Epithelial cell of esophagus (primary cell): ENCODE data around the gene ZBTB20.

ENCODE experiments used
- DNase-seq: peaks from one replicate; pipeline ENCODE4 v3.0.0; 2010; ENCODE audit warnings: low read depth
- H3K4me3 ChIP-seq: 2 replicates; pipeline ENCODE4 v1.5.1; 2011; ENCODE audit warnings: mild to moderate bottlenecking, low read length, control low read depth
- TF ChIP-seq, protein P1 (sequence below): IDR thresholded peaks from 2 replicates; pipeline ENCODE4 v1.5.1; 2011; ENCODE audit warnings: low read depth, mild to moderate bottlenecking, low read length, control low read depth, inconsistent platforms; ENCODE audit not compliant: insufficient read depth; ENCODE audit errors: missing control alignments

The ZBTB20 gene

GRCh38 chr3:114716916-114717315 is 430.2 kb downstream of the ZBTB20 start:
- TF ChIP-seq, protein P1, sequence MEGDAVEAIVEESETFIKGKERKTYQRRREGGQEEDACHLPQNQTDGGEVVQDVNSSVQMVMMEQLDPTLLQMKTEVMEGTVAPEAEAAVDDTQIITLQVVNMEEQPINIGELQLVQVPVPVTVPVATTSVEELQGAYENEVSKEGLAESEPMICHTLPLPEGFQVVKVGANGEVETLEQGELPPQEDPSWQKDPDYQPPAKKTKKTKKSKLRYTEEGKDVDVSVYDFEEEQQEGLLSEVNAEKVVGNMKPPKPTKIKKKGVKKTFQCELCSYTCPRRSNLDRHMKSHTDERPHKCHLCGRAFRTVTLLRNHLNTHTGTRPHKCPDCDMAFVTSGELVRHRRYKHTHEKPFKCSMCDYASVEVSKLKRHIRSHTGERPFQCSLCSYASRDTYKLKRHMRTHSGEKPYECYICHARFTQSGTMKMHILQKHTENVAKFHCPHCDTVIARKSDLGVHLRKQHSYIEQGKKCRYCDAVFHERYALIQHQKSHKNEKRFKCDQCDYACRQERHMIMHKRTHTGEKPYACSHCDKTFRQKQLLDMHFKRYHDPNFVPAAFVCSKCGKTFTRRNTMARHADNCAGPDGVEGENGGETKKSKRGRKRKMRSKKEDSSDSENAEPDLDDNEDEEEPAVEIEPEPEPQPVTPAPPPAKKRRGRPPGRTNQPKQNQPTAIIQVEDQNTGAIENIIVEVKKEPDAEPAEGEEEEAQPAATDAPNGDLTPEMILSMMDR, result no peak

GRCh38 chr3:114716126-114716525 is 431.0 kb downstream of the ZBTB20 start:
- no peak for DNase-seq
- no peak overlapping the region for H3K4me3 ChIP-seq
- TF ChIP-seq, protein P1, result no peak

More at GRCh38 chr3:114716916-114717315, 430.2 kb downstream of the ZBTB20 start:
- DNase-seq, result no peak
- no peak overlapping the region for H3K4me3 ChIP-seq

DNA sequence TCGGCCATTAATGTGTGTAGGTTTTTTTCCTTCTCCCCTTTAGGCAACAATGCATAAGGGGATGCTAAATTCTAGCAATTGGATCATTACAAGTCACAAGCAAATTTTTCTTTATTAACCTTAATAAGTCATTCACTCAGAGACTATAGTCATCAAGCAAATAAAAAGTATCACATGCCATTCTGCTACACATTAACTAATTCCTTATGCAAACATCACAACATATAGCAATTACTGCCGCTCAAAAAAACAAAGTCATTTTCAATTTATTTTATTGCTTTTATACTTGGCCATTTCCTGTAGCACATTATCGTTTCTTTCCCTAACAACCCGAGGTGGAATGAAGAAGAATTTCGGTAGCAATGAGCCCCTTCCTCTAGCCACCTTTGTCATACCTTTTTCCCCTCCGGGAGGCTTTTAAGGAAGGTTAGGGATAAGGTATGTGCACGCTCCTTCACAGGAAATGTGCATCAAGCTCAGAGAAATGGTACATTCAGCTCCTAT is 432.1 kb downstream of the ZBTB20 start:
- no peak overlapping the region for H3K4me3 ChIP-seq
- DNase-seq, result no peak
- TF ChIP-seq, protein P1, result no peak

DNA sequence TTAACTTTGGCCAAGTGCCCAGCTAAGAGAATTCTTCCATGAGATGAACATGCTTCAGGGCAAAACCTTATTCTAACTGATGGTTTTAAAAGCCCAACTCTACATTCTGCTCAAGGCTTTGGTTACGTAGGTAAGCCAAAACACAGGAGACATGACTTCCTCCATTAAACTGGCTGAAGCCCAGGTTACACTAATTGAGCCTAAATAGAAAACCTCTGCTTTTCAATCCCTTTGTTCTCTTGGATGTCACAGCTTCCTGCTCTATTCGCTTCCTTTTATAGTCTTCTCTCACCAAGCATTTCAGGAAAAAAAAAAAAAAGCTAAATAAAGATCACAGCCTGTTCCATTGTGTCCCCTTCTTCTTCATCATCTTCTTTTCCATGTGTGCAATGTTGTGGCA is 432.9 kb downstream of the ZBTB20 start:
- DNase-seq, result no peak
- TF ChIP-seq, protein P1, result no peak
- no peak overlapping the region for H3K4me3 ChIP-seq

DNA sequence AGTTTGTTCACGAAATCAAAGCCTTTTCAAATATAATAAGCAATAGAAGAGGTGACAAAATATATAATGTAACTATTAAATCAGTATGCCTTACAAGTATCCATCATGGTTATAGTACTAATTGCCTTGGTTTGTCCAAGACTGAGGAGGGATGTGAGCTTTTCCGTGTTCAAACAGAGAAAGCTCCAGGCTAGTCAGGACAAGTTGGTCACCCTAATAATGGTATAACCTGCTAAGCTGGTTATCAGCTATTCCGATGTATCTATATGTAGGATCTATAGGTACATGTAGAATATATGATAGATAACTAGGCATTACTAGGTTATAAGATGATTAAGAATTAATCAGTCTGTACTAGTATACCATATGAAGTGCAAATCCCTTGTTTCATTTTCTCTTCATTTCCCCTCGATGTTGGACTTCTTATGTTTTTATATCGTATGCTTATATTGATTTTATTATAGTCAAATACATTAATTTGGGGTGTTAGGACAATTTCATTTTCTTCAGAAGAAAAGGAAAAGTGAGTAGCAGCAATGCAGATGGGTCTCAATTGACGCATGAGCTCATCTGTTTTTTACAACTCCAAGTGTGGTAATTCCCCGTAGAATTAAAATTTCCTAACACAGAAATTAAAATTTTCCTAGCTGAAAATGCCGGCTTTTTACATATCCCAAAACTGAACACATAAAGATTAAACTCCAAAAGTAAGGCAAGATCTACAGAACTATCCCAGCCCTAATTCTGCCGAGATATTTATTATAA is 434.2 kb downstream of the ZBTB20 start:
- TF ChIP-seq, protein P1, result no peak
- no peak overlapping the region for H3K4me3 ChIP-seq
- peak; percentile 59 for DNase-seq

DNA sequence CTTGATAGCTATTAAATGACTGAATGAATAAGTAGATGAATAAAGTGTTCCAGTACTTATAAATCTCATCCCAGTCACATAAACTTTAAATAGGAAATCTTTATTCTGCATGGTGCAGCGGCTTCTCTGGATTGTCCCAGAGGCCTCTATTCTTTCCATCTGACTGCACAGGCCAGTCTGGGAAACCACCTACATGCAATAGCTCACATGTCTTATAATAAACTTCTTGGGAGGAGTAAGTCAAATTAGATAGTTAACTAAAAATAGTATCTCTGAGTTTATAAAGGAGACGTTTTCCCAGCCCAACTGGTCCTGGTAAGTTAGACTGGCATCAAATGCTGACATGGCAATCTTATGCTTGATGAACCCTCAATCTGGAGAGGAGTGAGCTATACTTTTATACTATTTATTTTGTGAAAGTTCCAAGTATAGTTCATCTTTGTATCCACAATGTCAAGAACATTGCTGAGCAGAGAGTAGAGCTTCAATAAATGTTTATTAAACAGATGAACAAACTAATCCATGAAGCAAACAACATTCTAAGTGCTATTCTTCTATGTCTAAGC is 435.7 kb downstream of the ZBTB20 start:
- H3K4me3 ChIP-seq, result no peak overlapping the region
- TF ChIP-seq, protein P1, result no peak
- DNase-seq, result no peak
